VCaP (cell line): Measurements from ENCODE around the gene ADGRL2.
A peak's percentile ranks its signal among the peaks of the same experiment; 100 is the strongest.

Experiments used
- H3K27ac ChIP-seq: fragments of 450-650 bp; 2 replicates; pipeline ENCODE4 v1.5.1; 2017
- TF ChIP-seq, protein P1 (sequence below): fragments of 450-650 bp; conservative IDR thresholded peaks from 2 replicates; pipeline ENCODE4 v1.5.1; 2017; ENCODE audit warnings: mild to moderate bottlenecking, moderate library complexity

The ADGRL2 gene

GRCh38 chr1:81836007-81836626 is 35.4 kb downstream of the ADGRL2 start:
- no peak overlapping the region for H3K27ac ChIP-seq

DNA sequence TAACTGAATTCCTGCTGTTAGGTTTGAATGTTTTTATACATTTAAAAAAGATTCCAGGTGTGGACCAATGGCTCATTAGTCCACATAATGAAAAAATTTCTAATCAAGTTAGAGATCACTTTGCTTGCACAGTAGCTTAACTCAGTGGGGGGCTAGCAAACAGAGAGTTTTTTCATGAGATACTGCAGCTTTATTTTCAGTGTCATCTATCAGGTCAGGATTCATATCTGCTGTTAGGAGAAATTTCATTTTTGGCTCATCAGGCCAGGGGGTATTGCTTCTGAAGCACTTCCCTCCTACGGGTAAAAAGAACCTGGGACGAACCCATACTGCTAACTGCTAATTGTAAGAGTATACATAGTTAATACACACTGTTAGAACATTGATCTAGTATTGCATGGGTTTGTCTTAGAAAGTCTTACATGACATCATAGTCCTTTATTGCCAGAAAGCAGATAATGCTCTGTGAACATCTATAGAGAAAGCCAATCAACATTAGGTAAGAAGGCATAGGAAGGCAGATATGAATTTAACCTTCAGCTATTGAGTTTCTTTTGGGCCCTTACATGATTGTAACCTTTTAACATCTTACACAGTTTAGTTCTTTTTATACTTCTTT is 38.0 kb downstream of the ADGRL2 start:
- H3K27ac ChIP-seq = no peak overlapping the region

More at GRCh38 chr1:81836007-81836626, 35.4 kb downstream of the ADGRL2 start:
- TF ChIP-seq, protein P1, sequence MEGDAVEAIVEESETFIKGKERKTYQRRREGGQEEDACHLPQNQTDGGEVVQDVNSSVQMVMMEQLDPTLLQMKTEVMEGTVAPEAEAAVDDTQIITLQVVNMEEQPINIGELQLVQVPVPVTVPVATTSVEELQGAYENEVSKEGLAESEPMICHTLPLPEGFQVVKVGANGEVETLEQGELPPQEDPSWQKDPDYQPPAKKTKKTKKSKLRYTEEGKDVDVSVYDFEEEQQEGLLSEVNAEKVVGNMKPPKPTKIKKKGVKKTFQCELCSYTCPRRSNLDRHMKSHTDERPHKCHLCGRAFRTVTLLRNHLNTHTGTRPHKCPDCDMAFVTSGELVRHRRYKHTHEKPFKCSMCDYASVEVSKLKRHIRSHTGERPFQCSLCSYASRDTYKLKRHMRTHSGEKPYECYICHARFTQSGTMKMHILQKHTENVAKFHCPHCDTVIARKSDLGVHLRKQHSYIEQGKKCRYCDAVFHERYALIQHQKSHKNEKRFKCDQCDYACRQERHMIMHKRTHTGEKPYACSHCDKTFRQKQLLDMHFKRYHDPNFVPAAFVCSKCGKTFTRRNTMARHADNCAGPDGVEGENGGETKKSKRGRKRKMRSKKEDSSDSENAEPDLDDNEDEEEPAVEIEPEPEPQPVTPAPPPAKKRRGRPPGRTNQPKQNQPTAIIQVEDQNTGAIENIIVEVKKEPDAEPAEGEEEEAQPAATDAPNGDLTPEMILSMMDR = no peak

GRCh38 chr1:81840805-81841204 is 40.1 kb downstream of the ADGRL2 start:
- TF ChIP-seq, protein P1 = no peak
- no peak overlapping the region for H3K27ac ChIP-seq

More for the DNA sequence above, 38.0 kb downstream of the ADGRL2 start:
- TF ChIP-seq, protein P1 = no peak

DNA sequence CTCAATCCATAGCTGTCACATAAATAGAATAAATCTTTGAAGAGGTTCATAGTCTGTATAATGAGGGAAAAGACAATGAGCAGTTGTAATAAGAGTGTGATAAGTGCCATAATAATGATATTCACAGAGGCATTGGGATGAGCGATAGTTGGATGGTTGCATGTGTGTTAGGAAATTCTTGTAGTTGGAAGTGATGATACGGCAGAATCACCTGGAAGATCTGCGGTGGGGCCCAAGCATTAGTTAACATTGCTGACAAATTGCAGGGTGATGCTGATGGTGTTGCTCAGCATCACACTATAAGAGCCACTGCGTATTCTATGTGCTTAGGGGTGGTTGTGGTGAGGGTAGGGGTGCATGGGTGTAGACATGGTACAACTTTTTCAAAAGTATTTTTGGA is 41.1 kb downstream of the ADGRL2 start:
- TF ChIP-seq, protein P1 = no peak
- no peak overlapping the region for H3K27ac ChIP-seq

- TF ChIP-seq, protein P1 = no peak
- H3K27ac ChIP-seq = no peak overlapping the region
Measured at GRCh38 chr1:81844477-81844876, 43.7 kb downstream of the ADGRL2 start.

DNA sequence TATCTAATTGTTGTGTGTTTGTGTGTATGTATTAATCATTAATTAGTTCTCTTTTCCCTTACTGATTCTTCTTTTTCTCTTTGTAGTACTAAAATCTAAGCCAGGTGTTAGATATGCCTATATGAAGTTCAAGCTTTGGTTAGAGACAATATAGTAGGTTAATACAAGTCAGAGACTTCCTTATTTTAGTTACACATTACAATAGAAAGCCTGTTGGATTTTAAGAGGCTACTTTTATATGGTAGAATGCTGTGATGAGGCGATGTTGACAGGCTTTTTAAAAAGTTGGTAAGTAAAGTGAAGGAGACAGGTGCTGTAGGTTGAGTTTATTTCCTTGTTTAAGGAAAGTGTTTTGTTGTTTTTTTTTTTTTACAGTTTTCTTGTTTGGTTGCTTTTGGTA is 45.9 kb downstream of the ADGRL2 start:
- H3K27ac ChIP-seq = peak overlapping the region; percentile 83; the same call in 1 of the 2 replicates
- TF ChIP-seq, protein P1 = no peak

DNA sequence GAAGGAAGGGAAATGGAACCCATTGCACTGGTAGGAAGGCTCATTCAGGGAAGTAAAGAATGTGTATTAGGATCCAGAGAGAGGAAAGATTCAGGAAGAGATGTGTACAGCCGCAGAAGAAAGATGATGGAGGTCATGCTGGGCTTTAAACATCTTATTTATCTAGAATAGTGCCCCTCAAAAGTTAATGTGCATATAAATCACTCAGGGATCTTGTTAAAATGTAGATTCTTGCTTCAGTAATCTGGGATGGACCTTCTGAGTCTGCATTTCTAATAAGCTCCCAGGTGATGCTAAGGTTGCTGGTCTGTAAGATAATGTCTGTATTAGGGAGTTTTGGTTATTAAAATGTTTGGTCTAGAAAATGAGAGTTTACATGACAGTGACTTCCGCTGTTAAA is 46.3 kb downstream of the ADGRL2 start:
- peak overlapping the region; percentile 83 for H3K27ac ChIP-seq
- TF ChIP-seq, protein P1 = no peak
